ENCODE data around the gene EXOC3.
"Not testable (repeated sequence)": the region's sequence is repeated elsewhere in the genome, so short reads cannot be mapped to it uniquely, and the experiment has no call there.

EXOC3 gene

GRCh38 chr5:507986-508575 is 65.1 kb downstream of the EXOC3 start:
- DNase-seq = not testable (repeated sequence)

- DNase-seq = no peak
Observed at GRCh38 chr5:509611-510185, 66.7 kb downstream of the EXOC3 start.

DNA sequence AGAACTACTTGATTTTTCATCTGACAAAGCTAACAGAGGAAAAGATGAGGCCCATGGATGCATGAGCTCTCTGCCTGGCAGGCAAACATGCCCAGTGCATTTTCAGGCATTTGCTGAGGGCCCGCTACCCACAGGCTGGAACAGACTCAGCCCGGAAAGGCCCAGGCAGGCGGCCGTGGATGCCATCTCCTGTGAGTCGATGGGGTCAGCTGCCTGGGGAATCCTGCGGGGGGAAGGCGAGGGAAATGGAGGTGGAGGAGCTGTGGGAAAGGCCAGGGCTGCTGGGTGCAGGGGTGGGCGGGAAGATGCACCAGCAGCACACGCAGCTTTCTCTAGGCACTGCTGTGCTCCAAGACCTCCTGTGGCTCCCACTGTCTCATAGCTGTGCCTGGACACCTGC is 67.5 kb downstream of the EXOC3 start:
- no peak for DNase-seq

GRCh38 chr5:511476-511875 is 68.5 kb downstream of the EXOC3 start:
- no peak for DNase-seq

- no peak for DNase-seq
Observed at GRCh38 chr5:513216-514100, 70.5 kb downstream of the EXOC3 start.

DNA sequence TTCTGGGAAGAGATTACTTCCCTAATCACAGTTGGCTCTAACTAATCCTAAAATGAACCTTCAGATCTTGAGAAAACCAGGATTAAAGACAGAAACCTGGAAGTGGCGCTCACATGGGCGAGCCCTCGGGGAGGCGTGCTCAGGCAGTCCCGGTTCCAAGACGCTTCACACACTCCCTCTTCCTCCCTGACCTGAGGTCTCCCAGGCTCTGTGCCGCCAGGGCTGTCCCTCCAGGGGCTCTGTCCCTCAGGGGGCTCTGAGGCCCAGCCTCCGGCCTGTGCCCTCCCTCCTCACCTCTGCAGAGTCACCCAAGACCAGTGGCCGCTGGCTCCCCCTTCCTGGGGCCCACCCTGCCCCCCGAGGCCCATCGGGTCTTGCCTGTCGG is 71.1 kb downstream of the EXOC3 start:
- no peak for DNase-seq

DNA sequence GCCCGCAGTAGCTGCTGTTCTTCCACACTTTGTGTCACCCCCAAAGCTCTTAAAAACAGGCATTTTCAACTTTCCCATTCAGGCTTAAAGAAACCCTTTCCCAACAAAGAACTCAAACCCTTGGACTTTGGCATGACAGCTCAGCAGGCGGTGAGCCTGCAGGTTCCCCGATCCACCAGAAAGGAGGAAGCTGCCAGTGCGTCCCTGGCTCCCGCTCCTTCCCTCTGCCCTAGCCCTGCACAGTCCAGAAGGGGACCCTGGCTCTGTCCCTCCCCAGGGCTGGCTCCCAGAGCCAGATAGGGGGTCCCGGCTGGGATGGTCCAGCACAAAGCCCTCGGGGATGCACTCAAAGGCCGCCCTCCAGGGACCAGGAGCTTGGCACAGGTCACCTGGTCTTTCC is 71.7 kb downstream of the EXOC3 start:
- DNase-seq = no peak

DNA sequence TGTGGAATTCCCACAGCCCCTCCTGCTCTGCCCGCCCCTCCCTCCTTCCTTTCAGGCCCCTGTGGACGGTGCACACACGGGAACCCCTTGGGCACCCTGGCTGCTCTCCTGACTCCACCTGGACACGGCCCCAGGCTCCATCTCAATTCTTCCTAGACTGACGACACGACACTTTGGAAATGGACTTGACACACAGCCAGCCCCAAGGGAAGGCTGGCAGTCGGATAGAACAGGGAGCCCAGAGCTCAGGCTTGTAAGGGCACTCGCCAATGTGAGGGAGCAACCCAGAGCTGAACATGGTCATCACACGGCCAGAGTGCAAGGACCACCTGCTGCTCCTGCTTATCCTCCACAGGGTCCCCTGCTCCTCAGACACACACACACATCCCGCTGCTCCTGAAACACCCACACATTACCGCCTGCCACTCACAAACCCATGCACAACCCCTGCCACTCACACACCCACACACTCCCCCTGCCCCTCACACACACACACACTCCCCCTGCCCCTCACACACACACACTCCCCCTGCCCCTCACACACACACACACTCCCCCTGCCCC is 72.4 kb downstream of the EXOC3 start:
- no peak for DNase-seq

- DNase-seq = no peak
Observed at GRCh38 chr5:516338-516925, 73.5 kb downstream of the EXOC3 start.

Data from NCI-H1930 (cell line).